Neural cell (in vitro differentiated cells): ENCODE data around the gene CMPK2. TPM values are rescaled to one million over a fixed set of nuclear protein-coding genes. Genes with fewer than 3 reads are reported as not detected.

ENCODE experiments used
- H2AFZ ChIP-seq: fragments of 200-600, 300-800 bp; sonication (generic), shearing (Covaris generic); 2 replicates; pipeline ENCODE4 v1.6.0; 2014; ENCODE audit warnings: low read depth, mild to moderate bottlenecking, antibody characterized with exemption, low read length, moderate library complexity
- H3F3A ChIP-seq: fragments of 200-600 bp; shearing (Covaris generic); 2 replicates; pipeline ENCODE4 v1.6.1; 2016; ENCODE audit warnings: mild to moderate bottlenecking, moderate library complexity, mixed read lengths, antibody characterized with exemption, low read length; ENCODE audit not compliant: insufficient read depth, poor library complexity, severe bottlenecking
- H3K27ac ChIP-seq: fragments of 200-600, 300-800 bp; sonication (generic), shearing (Covaris generic); 2 replicates; pipeline ENCODE4 v1.5.1; 2014; ENCODE audit warnings: mild to moderate bottlenecking, low read length, moderate library complexity
- H3K27me3 ChIP-seq: fragments of 300-800, 200-600 bp; sonication (generic), shearing (Covaris generic); 2 replicates; pipeline ENCODE4 v1.6.0; 2014; ENCODE audit warnings: mild to moderate bottlenecking, low read depth, low read length, moderate library complexity; ENCODE audit not compliant: insufficient read depth
- H3K36me3 ChIP-seq: fragments of 300-800, 200-600 bp; sonication (generic), shearing (Covaris generic); 2 replicates; pipeline ENCODE4 v1.5.1; 2014; ENCODE audit warnings: mild to moderate bottlenecking, antibody characterized with exemption, low read length, moderate library complexity; ENCODE audit not compliant: insufficient read depth
- H3K4me2 ChIP-seq: fragments of 300-800, 200-600 bp; sonication (generic), shearing (Covaris generic); 2 replicates; pipeline ENCODE4 v1.6.0; 2014; ENCODE audit warnings: mild to moderate bottlenecking, low read length
- H3K4me3 ChIP-seq: fragments of 300-800, 200-600 bp; sonication (generic), shearing (Covaris generic); 2 replicates; pipeline ENCODE4 v1.5.1; 2014; ENCODE audit warnings: mild to moderate bottlenecking, low read length, moderate library complexity
- H3K79me2 ChIP-seq: fragments of 200-600 bp; shearing (Covaris generic); replicated peaks from 2 replicates; pipeline ENCODE4 v1.6.0; 2014; ENCODE audit warnings: mild to moderate bottlenecking, low read length, moderate library complexity; ENCODE audit not compliant: insufficient read depth
- H3K9ac ChIP-seq: fragments of 300-800, 200-600 bp; sonication (generic), shearing (Covaris generic); 2 replicates; pipeline ENCODE4 v1.6.1; 2016; ENCODE audit warnings: mild to moderate bottlenecking, low read length, mixed read lengths
- H3K9me2 ChIP-seq: fragments of 200-600 bp; shearing (Covaris generic); 2 replicates; pipeline ENCODE4 v1.6.1; 2016; ENCODE audit warnings: mild to moderate bottlenecking, low read length, mixed read lengths; ENCODE audit not compliant: insufficient read depth
- H3K9me3 ChIP-seq: fragments of 200-600, 300-800 bp; sonication (generic), shearing (Covaris generic); 2 replicates; pipeline ENCODE4 v1.6.1; 2016; ENCODE audit warnings: mild to moderate bottlenecking, mixed run types, low read length, moderate library complexity, mixed read lengths
- H4K20me1 ChIP-seq: fragments of 200-600 bp; shearing (Covaris generic); 2 replicates; pipeline ENCODE4 v1.6.1; 2016; ENCODE audit warnings: mild to moderate bottlenecking, mixed run types; ENCODE audit not compliant: insufficient read depth
- CTCF ChIP-seq: fragments of 450-650 bp; IDR thresholded peaks from 2 replicates; pipeline ENCODE4 v1.5.1; 2014; ENCODE audit warnings: antibody characterized with exemption, mild to moderate bottlenecking, moderate library complexity; ENCODE audit not compliant: poor library complexity, severe bottlenecking
- EP300 ChIP-seq: fragments of 450-650 bp; conservative IDR thresholded peaks from 2 replicates; pipeline ENCODE4 v1.6.1; 2014; ENCODE audit warnings: antibody characterized with exemption, mild to moderate bottlenecking, moderate library complexity; ENCODE audit not compliant: poor library complexity, severe bottlenecking
- EZH2 ChIP-seq: fragments of 200-600, 300-800 bp; shearing (Covaris generic), sonication (generic); IDR thresholded peaks from 2 replicates; pipeline ENCODE4 v1.6.1; 2014; ENCODE audit warnings: antibody characterized with exemption, low read length, borderline replicate concordance, mild to moderate bottlenecking; ENCODE audit not compliant: insufficient read depth, poor library complexity, severe bottlenecking
- MXI1 ChIP-seq: fragments of 450-650 bp; conservative IDR thresholded peaks from 2 replicates; pipeline ENCODE4 v1.6.1; 2014; ENCODE audit warnings: antibody characterized with exemption, mild to moderate bottlenecking; ENCODE audit not compliant: poor library complexity, severe bottlenecking
- POLR2AphosphoS5 ChIP-seq: IDR thresholded peaks from 2 replicates; pipeline ENCODE4 v1.6.1; 2012
- RAD21 ChIP-seq: fragments of 450-650 bp; conservative IDR thresholded peaks from 2 replicates; pipeline ENCODE4 v1.6.1; 2014; ENCODE audit warnings: antibody characterized with exemption, mild to moderate bottlenecking, moderate library complexity
- REST ChIP-seq: IDR thresholded peaks from 2 replicates; pipeline ENCODE4 v1.6.1; 2012; ENCODE audit warnings: borderline replicate concordance
- SMC3 ChIP-seq: fragments of 450-650 bp; conservative IDR thresholded peaks from 2 replicates; pipeline ENCODE4 v1.6.1; 2014; ENCODE audit warnings: antibody characterized with exemption, mild to moderate bottlenecking, moderate library complexity; ENCODE audit not compliant: poor library complexity
- TAF1 ChIP-seq: IDR thresholded peaks from 2 replicates; pipeline ENCODE4 v1.6.1; 2012; ENCODE audit warnings: low read depth
- polyA plus RNA-seq: library from polyadenylated mRNA; depleted of rRNA; stranded (reverse); fragments of >200 nt; gene quantifications from 2 replicates; pipeline ENCODE4 v1.2.3, GENCODE V29; 2014

Gene CMPK2
- polyA plus RNA-seq, 1 donor from 2014 or later, result 6.5 TPM

GRCh38 chr2:6813573-6813972 lies 52.1 kb downstream of the CMPK2 start:
- Histone ChIP-seq H2AFZ (no peak overlapping the region), H3K27me3 (no peaks in the 10 kb centered on the region), H3K4me3 (no peak overlapping the region), H3K79me2 (no peaks in the 10 kb centered on the region), H3K36me3 (no peaks in the 10 kb centered on the region), H3F3A (no peaks in the 10 kb centered on the region), H4K20me1 (no peaks in the 10 kb centered on the region), H3K4me2 (no peak overlapping the region), H3K27ac (no peak overlapping the region), H3K9me3 (no peaks in the 10 kb centered on the region), H3K9ac (no peak overlapping the region), H3K9me2 (no peaks in the 10 kb centered on the region)
- TF ChIP-seq REST, result no peak
- no peak for TF ChIP-seq CTCF
- no peak for TF ChIP-seq EZH2
- no peak for TF ChIP-seq SMC3
- TF ChIP-seq TAF1, result no peak
- TF ChIP-seq RAD21, result no peak
- TF ChIP-seq MXI1, result no peak
- TF ChIP-seq POLR2AphosphoS5, result no peak
- no peak for TF ChIP-seq EP300

GRCh38 chr2:6812857-6813530 lies 52.7 kb downstream of the CMPK2 start:
- Histone ChIP-seq H2AFZ (no peak overlapping the region), H3K9ac (no peak overlapping the region), H3K79me2 (no peaks in the 10 kb centered on the region), H4K20me1 (no peaks in the 10 kb centered on the region), H3K27ac (no peak overlapping the region), H3K27me3 (no peaks in the 10 kb centered on the region), H3K9me3 (no peaks in the 10 kb centered on the region), H3K4me3 (no peak overlapping the region), H3F3A (no peaks in the 10 kb centered on the region), H3K36me3 (no peaks in the 10 kb centered on the region), H3K9me2 (no peaks in the 10 kb centered on the region), H3K4me2 (no peak overlapping the region)
- TF ChIP-seq MXI1, result no peak
- TF ChIP-seq CTCF, result no peak
- no peak for TF ChIP-seq SMC3
- no peak for TF ChIP-seq POLR2AphosphoS5
- no peak for TF ChIP-seq REST
